H9 (cell line): Measurements from ENCODE around the gene SCAP. TPM values are rescaled to one million over a fixed set of nuclear protein-coding genes. Genes with fewer than 3 reads are reported as not detected.

Experiments used
- DNase-seq: peaks from one replicate; pipeline ENCODE4 v3.0.0-alpha.2; 2017
- H2AFZ ChIP-seq: one replicate; pipeline ENCODE4 v1.6.1; 2013; ENCODE audit warnings: mild to moderate bottlenecking, low read length, control low read depth, moderate library complexity
- H2AK5ac ChIP-seq: 2 replicates; pipeline ENCODE4 v1.6.1; 2013; ENCODE audit warnings: low read length, control low read depth, mixed read lengths; ENCODE audit not compliant: insufficient read length
- H2BK120ac ChIP-seq: one replicate; pipeline ENCODE4 v1.6.1; 2013; ENCODE audit warnings: low read depth, mild to moderate bottlenecking, low read length, control low read depth, inconsistent platforms; ENCODE audit not compliant: poor library complexity, severe bottlenecking
- H2BK12ac ChIP-seq: 2 replicates; pipeline ENCODE4 v1.6.1; 2013; ENCODE audit warnings: low read length, control low read depth, mixed read lengths, low read depth; ENCODE audit not compliant: insufficient read length
- H2BK15ac ChIP-seq: 2 replicates; pipeline ENCODE4 v1.6.1; 2013; ENCODE audit warnings: low read depth, low read length, control low read depth
- H2BK20ac ChIP-seq: one replicate; pipeline ENCODE4 v1.6.1; 2013; ENCODE audit warnings: low read depth, mild to moderate bottlenecking, low read length, control low read depth, inconsistent platforms; ENCODE audit not compliant: poor library complexity, severe bottlenecking
- H2BK5ac ChIP-seq: 2 replicates; pipeline ENCODE4 v1.6.1; 2013; ENCODE audit warnings: low read length, control low read depth, mixed read lengths; ENCODE audit not compliant: insufficient read length
- H3K14ac ChIP-seq: 2 replicates; pipeline ENCODE4 v1.6.1; 2013; ENCODE audit warnings: low read length, control low read depth; ENCODE audit not compliant: insufficient read depth
- H3K18ac ChIP-seq: 2 replicates; pipeline ENCODE4 v1.6.1; 2013; ENCODE audit warnings: low read depth, mild to moderate bottlenecking, mixed read lengths, low read length, control low read depth; ENCODE audit not compliant: insufficient read length
- H3K23ac ChIP-seq: 2 replicates; pipeline ENCODE4 v1.6.1; 2013; ENCODE audit warnings: low read length, control low read depth, mixed read lengths, low read depth; ENCODE audit not compliant: insufficient read length
- H3K23me2 ChIP-seq: 2 replicates; pipeline ENCODE4 v1.6.1; 2013; ENCODE audit warnings: low read depth, mild to moderate bottlenecking, mixed read lengths, low read length, control low read depth; ENCODE audit not compliant: insufficient read length, poor library complexity, severe bottlenecking
- H3K27ac ChIP-seq: 2 replicates; pipeline ENCODE4 v1.5.1; 2013; ENCODE audit warnings: low read length, control low read depth, mixed read lengths, low read depth; ENCODE audit not compliant: insufficient read length
- H3K27me3 ChIP-seq: 2 replicates; pipeline ENCODE4 v1.6.1; 2013; ENCODE audit warnings: low read length, control low read depth, inconsistent platforms; ENCODE audit not compliant: insufficient read depth
- H3K4ac ChIP-seq: 2 replicates; pipeline ENCODE4 v1.6.1; 2013; ENCODE audit warnings: low read depth, mild to moderate bottlenecking, control low read depth, inconsistent platforms, low read length, moderate library complexity
- H3K4me1 ChIP-seq: 2 replicates; pipeline ENCODE4 v1.6.1; 2013; ENCODE audit warnings: low read length, control low read depth, inconsistent platforms; ENCODE audit not compliant: insufficient read depth
- H3K4me2 ChIP-seq: 2 replicates; pipeline ENCODE4 v1.6.1; 2013; ENCODE audit warnings: low read length, control low read depth, mixed read lengths; ENCODE audit not compliant: insufficient read length, insufficient read depth
- H3K56ac ChIP-seq: 2 replicates; pipeline ENCODE4 v1.6.1; 2013; ENCODE audit warnings: low read depth, mild to moderate bottlenecking, mixed read lengths, low read length, control low read depth; ENCODE audit not compliant: insufficient read length
- H3K79me1 ChIP-seq: 2 replicates; pipeline ENCODE4 v1.6.1; 2013; ENCODE audit warnings: low read depth, mild to moderate bottlenecking, moderate library complexity, low read length, control low read depth, inconsistent platforms; ENCODE audit not compliant: insufficient read depth, poor library complexity, severe bottlenecking
- H3K79me2 ChIP-seq: 2 replicates; pipeline ENCODE4 v1.6.1; 2013; ENCODE audit warnings: low read length, control low read depth, inconsistent platforms; ENCODE audit not compliant: insufficient read depth
- H3K9ac ChIP-seq: 2 replicates; pipeline ENCODE4 v1.6.1; 2013; ENCODE audit warnings: low read length, control low read depth, mixed read lengths; ENCODE audit not compliant: insufficient read length; ENCODE audit errors: extremely low read depth
- H3K9me3 ChIP-seq: one replicate; pipeline ENCODE4 v1.6.1; 2013; ENCODE audit warnings: low read depth, low read length, inconsistent platforms; ENCODE audit not compliant: control insufficient read depth
- H3T11ph ChIP-seq: one replicate; pipeline ENCODE4 v1.6.1; 2013; ENCODE audit warnings: mild to moderate bottlenecking, low read length, control low read depth, inconsistent platforms
- H4K20me1 ChIP-seq: one replicate; pipeline ENCODE4 v1.6.1; 2013; ENCODE audit not compliant: control insufficient read depth, insufficient read length, insufficient read depth
- H4K5ac ChIP-seq: 2 replicates; pipeline ENCODE4 v1.6.1; 2013; ENCODE audit warnings: low read depth, mild to moderate bottlenecking, mixed read lengths, low read length, control low read depth; ENCODE audit not compliant: insufficient read length
- H4K8ac ChIP-seq: replicated peaks from 2 replicates; pipeline ENCODE4 v1.6.1; 2013; ENCODE audit warnings: low read length, control low read depth, mixed read lengths, low read depth; ENCODE audit not compliant: insufficient read length
- H4K91ac ChIP-seq: 2 replicates; pipeline ENCODE4 v1.6.1; 2013; ENCODE audit warnings: low read depth, mild to moderate bottlenecking, moderate library complexity, mixed read lengths, low read length, control low read depth; ENCODE audit not compliant: insufficient read length
- H3K27ac Mint-ChIP-seq, 3 experiments: 2 replicates in 2 of 3; 3 replicates in 1 of 3; pipeline ENCODE4 v1.8.0; 2020 to 2021; ENCODE audit warnings: mixed read lengths in 3 of 3, mild to moderate bottlenecking in 1 of 3, moderate library complexity in 1 of 3
- H3K27me3 Mint-ChIP-seq: 2 replicates; pipeline ENCODE4 v1.8.0; 2021; ENCODE audit warnings: low read depth, mild to moderate bottlenecking, moderate library complexity, mixed read lengths
- H3K36me3 Mint-ChIP-seq, 3 experiments: 2 replicates in 2 of 3; 3 replicates in 1 of 3; pipeline ENCODE4 v1.8.0; 2020 to 2021; ENCODE audit warnings: low read depth in 3 of 3, mixed read lengths in 3 of 3; ENCODE audit not compliant: insufficient read depth in 1 of 3
- H3K4me1 Mint-ChIP-seq, 2 experiments: 2 replicates each; pipeline ENCODE4 v1.8.0; 2020; ENCODE audit warnings: mixed read lengths in 2 of 2
- H3K4me3 Mint-ChIP-seq, 2 experiments: 2 replicates in 1 of 2; 3 replicates in 1 of 2; pipeline ENCODE4 v1.8.0; 2020 to 2021; ENCODE audit warnings: mild to moderate bottlenecking in 2 of 2, mixed read lengths in 2 of 2, moderate library complexity in 1 of 2
- H3K9me3 Mint-ChIP-seq, 2 experiments: 2 replicates in 1 of 2; 3 replicates in 1 of 2; pipeline ENCODE4 v1.8.0; 2020; ENCODE audit warnings: mild to moderate bottlenecking in 2 of 2, mixed read lengths in 2 of 2, moderate library complexity in 1 of 2
- CTCF ChIP-seq: fragments of 200-600 bp; sonication (generic); conservative IDR thresholded peaks from 3 replicates; pipeline ENCODE4 v1.8.0; 2021; ENCODE audit warnings: antibody characterized with exemption, mild to moderate bottlenecking
- WGBS: extraction: QIAGEN DNeasy Blood & Tissue Kit; methylation state at CpG from one replicate; pipeline ENCODE4 v1.1.7; 2013; ENCODE audit warnings: missing lambda C conversion rate, low lambda C conversion rate, mixed read lengths; ENCODE audit not compliant: insufficient read length; ENCODE audit errors: extremely low coverage; 5-methylcytosine and 5-hydroxymethylcytosine counted together
- total RNA-seq: library from RNA; stranded (reverse); gene quantifications from 2 replicates; pipeline ENCODE4 v1.2.1, GENCODE V29; 2021

SCAP gene
- total RNA-seq, 1 experiment from 2014 or later = 104 TPM

- no peak overlapping the region for H3K18ac ChIP-seq
- no peak overlapping the region for H2BK12ac ChIP-seq
- H2BK20ac ChIP-seq = no peak overlapping the region
- Mint-ChIP-seq H3K4me1 (peaks cover 6 to 12% of the 10 kb centered on the region in 2 experiments), H3K27me3 (no peaks in the 10 kb centered on the region; the same call in 1 of the 2 replicates), H3K4me3 (peak overlapping the region in 1 of 2 experiments; percentile 10; a peak in 1 of 5 replicates), H3K27ac (no peak overlapping the region; a peak in 2 of 7 replicates), H3K9me3 (peaks cover 0 to 9% of the 10 kb centered on the region in 2 experiments; a peak in 4 of 5 replicates), H3K36me3 (peaks cover 32 to 67% (median 62%) of the 10 kb centered on the region in 3 experiments)
- no peak overlapping the region for H2AK5ac ChIP-seq
- H3K9me3 ChIP-seq = no peaks in the 10 kb centered on the region
- no peak overlapping the region for H3K14ac ChIP-seq
- H3K27me3 ChIP-seq = no peaks in the 10 kb centered on the region
- H4K91ac ChIP-seq = no peak overlapping the region
- no peak overlapping the region for H2BK15ac ChIP-seq
- H3K56ac ChIP-seq = no peak overlapping the region
- H3K79me2 ChIP-seq = no peaks in the 10 kb centered on the region
- no peak overlapping the region for H2BK120ac ChIP-seq
- no peak for DNase-seq
- no peak overlapping the region for H4K5ac ChIP-seq
- no peaks in the 10 kb centered on the region for H3K23me2 ChIP-seq
- H2AFZ ChIP-seq = no peak overlapping the region
- no peaks in the 10 kb centered on the region for H4K20me1 ChIP-seq
- no peaks in the 10 kb centered on the region for H3K4me1 ChIP-seq
- no peaks in the 10 kb centered on the region for H3K79me1 ChIP-seq
- H3K4ac ChIP-seq = no peak overlapping the region
- H2BK5ac ChIP-seq = no peak overlapping the region
- H3K27ac ChIP-seq = no peak overlapping the region
- no peak overlapping the region for H3T11ph ChIP-seq
- no peak overlapping the region for H4K8ac ChIP-seq
- no peak for TF ChIP-seq CTCF
- no peak overlapping the region for H3K9ac ChIP-seq
- no CpG with 5 or more reads among the region's 16 CpGs for WGBS
- no peak overlapping the region for H3K4me2 ChIP-seq
- no peak overlapping the region for H3K23ac ChIP-seq
Measured at GRCh38 chr3:47414666-47415587, 60.8 kb downstream of the SCAP start.
